GM21447 (cell line): ENCODE measurements around the gene MYRIP.
"Not testable (repeated sequence)": the region's sequence is repeated elsewhere in the genome, so short reads cannot be mapped to it uniquely, and the experiment has no call there.

Source experiments
- ATAC-seq: cut with Tn5 transposase; IDR thresholded peaks from one replicate; pipeline ENCODE4 v1.9.1; 2021; ENCODE audit not compliant: unreplicated experiment

The MYRIP gene

GRCh38 chr3:40258555-40258954, 449.1 kb downstream of the MYRIP start:
- ATAC-seq = no peak

DNA sequence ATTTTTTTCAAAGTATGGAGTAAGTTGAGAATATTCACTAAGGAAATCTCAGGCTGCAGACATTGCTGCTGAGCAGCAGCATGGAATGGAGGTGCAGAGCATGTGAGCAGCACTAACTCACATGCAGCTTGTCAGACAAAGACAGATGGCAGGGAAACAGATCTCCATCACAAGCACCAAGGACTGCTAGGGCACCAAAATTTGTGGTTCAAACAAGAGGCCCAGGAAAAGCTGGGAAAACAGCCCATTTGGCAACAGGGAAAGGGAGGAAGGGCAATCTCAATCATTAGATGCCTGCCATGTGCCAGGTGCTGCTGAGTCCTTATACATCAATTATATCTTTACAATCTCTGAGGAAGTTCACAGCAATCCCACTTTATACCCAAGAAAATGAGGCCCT, 452.9 kb downstream of the MYRIP start:
- no peak for ATAC-seq

- no peak for ATAC-seq
Measured at GRCh38 chr3:40264451-40264850, 455.0 kb downstream of the MYRIP start.

DNA sequence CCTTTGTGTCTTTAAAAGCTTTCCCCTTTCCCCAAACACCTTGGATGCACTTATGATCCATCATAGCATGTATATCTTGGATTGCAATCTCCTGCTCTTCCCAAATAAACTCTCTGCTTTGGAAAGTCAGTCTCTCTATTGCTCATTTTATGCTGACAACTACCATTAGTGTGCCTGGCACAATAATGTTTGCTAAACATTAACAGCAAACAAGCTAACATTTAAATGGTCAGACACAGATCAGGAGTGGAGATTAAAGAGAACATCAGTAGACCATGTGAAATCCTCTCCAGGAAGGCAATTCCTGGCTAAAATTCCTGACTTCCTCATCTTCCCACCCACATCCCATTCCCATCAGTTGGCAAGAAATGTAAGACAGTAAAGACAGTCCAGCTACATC, 455.8 kb downstream of the MYRIP start:
- no peak for ATAC-seq

DNA sequence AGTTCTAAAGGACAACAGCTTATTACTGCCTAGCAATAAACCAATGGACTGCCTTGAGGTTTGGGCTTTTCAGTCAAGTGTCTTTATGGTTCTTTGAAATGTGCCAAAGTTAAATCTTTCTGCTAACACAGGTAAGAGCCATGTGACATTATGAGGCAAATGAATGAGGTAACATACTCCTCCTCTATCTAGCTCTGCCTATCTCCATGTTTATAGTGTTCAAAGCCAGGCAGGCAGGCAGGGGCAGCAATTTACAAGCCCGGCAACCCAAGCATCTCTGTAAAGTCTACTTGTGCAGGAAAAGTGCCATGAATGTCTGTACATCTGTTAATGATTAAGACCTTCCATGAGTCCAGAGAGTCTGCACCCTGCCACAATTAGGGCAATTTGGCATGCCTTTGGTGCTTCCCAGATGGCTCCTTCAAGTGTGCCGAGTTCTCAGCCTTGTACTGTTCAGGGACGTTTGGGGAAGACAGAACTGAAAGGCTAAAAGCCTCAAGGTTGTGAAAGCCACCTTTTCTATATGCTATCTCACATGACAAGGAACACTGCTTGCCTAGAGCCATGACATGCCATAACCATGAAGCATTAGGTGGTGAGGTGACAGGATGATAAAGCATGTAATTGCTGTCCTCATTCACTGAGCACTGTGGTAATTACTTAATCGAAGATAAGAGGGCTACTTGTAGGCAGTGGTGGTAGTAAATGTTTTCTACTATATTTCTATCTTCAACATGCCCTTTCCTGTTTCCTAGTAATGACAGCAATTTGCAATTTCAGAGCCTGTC, 458.7 kb downstream of the MYRIP start:
- no peak for ATAC-seq

GRCh38 chr3:40268802-40269524, 459.6 kb downstream of the MYRIP start:
- ATAC-seq = no peak

GRCh38 chr3:40278791-40279190, 469.4 kb downstream of the MYRIP start:
- no peak for ATAC-seq

DNA sequence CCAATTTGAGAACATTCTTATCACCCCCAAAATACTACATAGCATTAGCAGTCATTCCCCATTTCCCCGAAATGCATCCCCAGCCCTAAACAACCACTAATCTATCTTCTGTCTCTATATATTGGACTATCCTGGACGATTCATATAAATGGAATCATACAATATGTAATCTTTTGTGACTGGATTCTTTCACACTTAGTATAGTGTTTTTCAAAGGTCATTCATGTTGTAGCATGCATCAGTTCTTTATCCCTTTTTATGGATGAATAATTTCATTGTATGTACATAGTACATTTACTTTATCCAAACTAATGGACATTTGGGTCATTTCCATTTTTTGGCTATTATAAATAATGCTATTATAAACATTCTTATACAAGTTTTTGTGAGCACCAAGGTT, 472.6 kb downstream of the MYRIP start:
- ATAC-seq = no peak

DNA sequence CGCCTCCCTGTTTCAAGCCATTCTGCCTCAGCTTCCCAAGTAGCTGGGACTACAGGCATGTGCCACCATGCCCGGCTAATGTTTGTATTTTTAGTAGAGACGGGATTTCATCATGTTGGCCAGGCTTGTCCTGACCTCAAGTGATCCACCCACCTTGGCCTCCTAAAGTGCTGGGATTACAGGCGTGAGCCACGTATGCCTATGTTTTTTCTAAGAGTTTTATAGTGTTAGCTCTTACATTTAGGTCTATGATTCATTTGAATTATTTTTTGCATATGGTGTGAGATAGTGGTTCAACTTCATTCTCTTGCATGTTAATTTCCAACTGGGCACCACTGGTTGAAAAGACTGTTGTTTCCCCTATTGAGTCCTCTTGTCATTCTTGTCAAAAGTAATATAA, 473.6 kb downstream of the MYRIP start:
- ATAC-seq = not testable (repeated sequence)

DNA sequence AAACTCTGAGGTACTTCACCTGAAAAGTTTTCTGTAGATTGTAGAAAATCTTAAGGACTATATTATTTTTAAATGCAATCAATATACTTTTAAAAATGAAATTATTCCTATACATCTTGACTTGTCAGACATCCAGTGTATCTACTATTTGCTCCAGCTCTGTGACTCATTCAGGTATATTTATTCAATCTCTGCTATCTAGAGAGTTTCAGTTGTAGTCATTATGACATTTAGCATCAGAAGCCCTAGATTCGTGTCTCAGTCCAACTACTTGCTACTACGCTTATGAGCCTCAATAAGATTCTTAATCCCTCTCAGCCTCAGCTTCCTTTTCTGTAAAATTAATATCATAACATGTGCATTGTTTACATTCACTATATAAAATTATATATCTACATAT, 477.8 kb downstream of the MYRIP start:
- no peak for ATAC-seq

- no peak for ATAC-seq
Measured at GRCh38 chr3:40290396-40290795, 481.0 kb downstream of the MYRIP start.

DNA sequence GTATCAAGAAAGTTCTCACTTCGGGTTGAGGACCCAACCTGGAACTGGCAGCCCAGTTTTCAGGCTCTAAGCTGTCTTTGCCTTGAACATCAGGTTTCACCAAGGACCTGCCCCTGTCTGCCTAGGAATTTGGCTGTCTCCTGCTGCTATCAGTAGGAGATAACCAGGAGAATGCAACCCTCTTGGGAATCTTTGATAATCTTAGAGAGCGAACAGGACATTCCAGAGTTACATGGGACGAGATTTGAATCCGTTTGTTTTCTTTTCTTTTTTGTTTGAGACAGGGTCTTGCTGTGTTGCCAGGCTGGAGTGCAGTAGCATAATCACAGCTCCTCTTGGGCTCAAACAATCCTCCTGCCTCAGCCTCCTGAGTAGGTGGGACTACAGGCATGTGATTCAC, 482.1 kb downstream of the MYRIP start:
- no peak for ATAC-seq

GRCh38 chr3:40292637-40293349, 483.4 kb downstream of the MYRIP start:
- ATAC-seq = no peak

- ATAC-seq = no peak
Measured at GRCh38 chr3:40294434-40294833, 485.0 kb downstream of the MYRIP start.

DNA sequence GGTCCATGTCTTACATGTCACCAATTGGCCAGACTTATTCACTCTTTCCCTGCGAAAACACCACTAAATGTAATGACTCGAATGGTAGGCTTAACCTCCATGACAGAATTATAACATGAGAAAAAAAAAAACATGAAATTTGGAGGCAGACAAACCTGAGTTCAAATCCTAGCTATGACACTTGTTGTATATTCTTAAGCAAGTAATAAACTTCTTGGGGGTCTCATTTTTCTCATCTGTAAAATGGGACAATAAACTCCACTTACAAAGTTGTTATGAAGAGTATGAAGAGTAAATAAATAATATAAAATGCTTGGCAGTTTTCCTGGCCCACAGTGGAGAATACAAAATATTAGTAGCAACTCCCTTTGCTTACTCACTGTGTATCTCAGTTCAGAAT, 488.7 kb downstream of the MYRIP start:
- ATAC-seq = no peak

- no peak for ATAC-seq
Measured at GRCh38 chr3:40299130-40299720, 489.8 kb downstream of the MYRIP start.

DNA sequence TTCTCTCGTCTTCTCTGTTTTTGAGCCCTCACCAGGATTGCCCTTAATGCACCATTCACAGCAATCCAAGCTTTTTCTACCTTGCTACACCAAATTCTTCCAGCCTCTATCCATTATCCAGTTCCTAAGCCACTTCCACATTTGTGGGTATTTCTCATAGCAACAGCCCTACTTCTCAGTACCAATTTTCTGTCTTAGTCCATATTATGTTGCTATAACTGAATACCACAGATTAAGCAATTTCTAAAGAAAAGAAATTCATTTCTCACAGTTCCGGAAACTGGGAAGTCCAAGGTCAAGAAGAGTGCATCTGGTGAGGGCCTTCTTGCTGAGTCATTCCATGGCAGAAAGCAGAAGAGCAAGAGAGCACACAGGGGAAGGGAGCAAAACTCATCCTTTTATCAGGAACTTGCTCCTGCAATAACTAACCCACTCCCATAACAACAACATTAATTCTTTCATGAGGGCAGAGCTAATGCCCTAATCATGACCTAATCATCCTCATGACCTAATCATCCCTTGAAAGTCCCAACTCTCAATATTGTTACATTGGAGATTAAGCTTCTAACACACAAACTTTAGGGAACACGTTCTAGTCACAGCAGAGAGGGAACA, 490.4 kb downstream of the MYRIP start:
- ATAC-seq = no peak

GRCh38 chr3:40302784-40303183, 493.4 kb downstream of the MYRIP start:
- ATAC-seq = no peak

DNA sequence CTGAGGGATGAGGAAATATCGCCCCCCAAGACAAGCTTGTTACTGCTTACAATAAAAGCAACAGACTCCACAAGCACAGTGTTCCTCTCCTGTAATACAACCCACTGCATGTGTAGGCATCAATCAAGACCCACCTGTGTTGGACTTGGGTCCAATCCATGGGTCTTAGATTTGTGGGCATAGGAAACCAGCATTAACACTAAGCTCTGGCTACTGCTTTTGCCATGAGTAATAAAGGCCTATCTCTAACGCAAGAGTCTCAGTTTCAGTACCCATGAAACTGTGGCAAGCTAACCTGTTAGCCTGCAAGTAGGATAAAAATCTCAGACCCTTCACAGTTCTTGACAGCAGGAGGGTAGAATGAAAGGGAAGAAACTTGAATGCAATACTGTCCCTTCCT, 494.9 kb downstream of the MYRIP start:
- no peak for ATAC-seq

- ATAC-seq = no peak
Measured at GRCh38 chr3:40306336-40306735, 496.9 kb downstream of the MYRIP start.

DNA sequence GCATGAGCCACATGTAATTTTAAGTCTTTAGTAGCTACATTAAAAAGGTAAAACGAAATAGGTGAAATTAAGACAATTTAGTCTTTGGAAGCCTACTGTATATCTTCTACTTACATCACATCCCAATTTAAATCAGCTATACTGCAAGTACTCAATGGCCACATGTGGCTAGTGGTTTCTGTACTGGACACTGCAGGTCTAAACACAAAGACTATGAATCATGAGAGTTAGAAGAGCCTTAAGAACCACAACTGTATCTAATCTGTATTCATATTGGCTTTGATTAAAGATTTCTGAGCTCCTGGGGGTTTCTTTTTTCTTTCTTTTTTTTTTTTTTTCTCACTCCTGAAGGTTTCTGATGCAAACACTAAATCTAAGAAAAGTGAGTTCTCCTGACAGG, 497.8 kb downstream of the MYRIP start:
- ATAC-seq = no peak
